MM.1S (cell line): ENCODE data around the gene HRH3.

Experiments used
- CTCF ChIP-seq: fragments of 300-600 bp; sonication (generic); IDR thresholded peaks from 2 replicates; pipeline ENCODE4 v1.5.1; 2016; ENCODE audit warnings: antibody characterized with exemption, low read length, mixed read lengths
- EZH2 ChIP-seq: fragments of 300-600 bp; sonication (generic); optimal IDR thresholded peaks from 2 replicates; pipeline ENCODE3; 2017; ENCODE audit warnings: low read depth, mild to moderate bottlenecking, antibody characterized with exemption, low read length, mixed read lengths
- EZH2phosphoT487 ChIP-seq: fragments of 300-600 bp; sonication (generic); IDR thresholded peaks from 2 replicates; pipeline ENCODE4 v1.6.1; 2018; ENCODE audit warnings: antibody characterized with exemption, low read length

- no peak for TF ChIP-seq CTCF
- no peak for TF ChIP-seq EZH2
- TF ChIP-seq EZH2phosphoT487, result no peak
Observed at GRCh38 chr20:62179162-62179504, 40.9 kb downstream of the HRH3 start.
